NCI-H345 treated with DMSO at 0.1 percent for 48 hours (cell line): Measurements from ENCODE around the gene SPAG5.

Experiments used
- DNase-seq: peaks from one replicate; lab custom pipeline; 2025; ENCODE audit not compliant: unreplicated experiment; lab: John Stamatoyannopoulos, UW

Gene SPAG5

DNA sequence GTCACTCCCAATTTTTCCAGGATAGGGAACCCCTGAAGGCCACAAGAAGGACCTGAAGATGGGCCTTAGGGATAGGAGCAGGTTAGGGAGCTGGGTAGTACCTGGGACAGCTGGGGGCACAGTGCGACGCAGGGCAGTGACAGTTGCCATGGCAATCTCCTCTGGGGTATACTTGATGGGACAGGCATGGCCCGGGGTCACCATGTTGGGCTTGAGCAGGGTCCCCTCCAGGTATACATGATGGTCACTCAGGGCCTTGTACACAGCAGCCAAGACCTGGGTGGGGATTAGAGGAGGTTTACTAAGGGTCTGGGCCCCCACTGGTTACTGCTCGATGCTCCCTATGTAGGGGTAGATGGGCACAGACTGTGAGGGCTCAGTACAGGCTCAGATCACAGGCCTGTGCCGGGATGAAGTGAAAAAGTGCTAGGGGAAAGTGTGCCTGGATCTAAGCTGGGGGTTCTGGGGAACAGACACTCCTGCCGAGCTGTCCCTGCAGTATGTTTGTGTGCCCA lies 24.8 kb downstream of the SPAG5 start:
- no peak for DNase-seq

DNA sequence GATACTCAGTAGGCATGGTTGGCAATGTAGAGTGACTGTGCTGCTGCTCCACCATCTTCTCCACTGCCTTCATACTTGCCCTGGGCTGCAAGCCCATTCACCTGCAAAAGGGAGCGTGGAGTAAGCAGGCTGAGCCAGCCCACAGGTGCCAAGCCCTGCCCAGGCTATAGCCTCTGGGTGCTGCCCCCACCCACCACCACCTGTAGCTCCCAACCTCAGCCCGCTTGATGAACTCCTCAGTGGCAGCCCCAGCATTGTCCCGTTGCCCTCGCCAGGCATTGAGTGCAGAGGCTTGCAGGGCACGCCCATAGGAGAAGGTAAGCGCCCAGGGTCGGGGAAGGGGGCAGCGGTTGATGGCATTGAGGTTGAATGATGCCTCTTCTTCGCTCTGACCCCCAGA lies 25.3 kb downstream of the SPAG5 start:
- no peak for DNase-seq

DNA sequence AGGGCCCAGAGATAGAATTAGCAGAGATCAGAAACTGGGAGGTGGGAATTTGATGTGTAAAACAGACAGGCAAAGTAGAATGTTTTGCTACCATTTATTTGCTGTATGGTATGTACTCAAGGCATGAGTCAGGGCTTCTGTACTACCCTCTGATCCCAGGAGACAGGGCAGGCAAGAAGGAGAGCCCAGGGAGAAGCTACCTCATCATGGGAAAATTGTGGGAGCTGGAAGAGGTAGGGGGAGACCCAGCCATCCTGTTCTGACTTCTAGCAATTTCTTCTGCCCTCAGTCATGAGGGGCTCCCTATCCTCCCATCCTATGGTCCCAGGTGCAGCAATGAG lies 25.8 kb downstream of the SPAG5 start:
- no peak for DNase-seq

DNA sequence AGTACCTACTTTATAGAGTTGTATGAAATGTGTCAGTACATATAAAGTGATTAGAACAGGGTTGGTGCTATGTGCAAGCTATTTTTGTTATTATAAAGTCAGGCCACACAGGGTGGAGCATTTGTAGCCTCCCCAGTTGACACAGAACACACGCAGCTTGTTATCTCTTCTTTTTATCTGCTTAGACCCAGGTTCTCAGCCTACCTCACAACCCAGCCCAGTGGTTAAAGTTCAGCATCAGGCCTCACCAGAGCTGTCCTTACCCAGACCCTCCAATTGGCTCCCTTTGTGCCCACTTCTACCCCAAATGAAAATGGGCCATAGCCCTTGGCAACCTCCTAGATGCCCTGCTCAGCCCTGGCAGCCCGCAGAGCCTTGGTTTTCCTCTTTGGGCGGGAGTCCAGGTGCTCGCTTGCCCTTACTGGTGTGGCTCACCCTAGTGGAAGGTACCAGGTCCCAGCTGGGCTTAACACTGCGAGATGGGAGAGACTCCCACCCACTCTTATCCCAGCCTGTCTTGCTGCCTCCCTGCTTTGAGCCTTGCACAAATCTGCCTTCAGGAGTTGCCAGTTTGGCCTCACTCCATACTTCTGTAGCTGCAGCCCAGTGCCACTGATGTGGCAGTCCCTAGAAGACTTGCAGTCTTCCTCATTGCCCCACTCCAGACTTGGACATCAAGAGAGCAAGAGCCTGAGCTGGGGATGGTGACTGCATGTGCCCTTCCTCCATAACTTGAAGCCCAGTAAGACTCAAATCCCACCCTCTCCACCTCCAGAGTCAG lies 26.4 kb downstream of the SPAG5 start:
- no peak for DNase-seq

DNA sequence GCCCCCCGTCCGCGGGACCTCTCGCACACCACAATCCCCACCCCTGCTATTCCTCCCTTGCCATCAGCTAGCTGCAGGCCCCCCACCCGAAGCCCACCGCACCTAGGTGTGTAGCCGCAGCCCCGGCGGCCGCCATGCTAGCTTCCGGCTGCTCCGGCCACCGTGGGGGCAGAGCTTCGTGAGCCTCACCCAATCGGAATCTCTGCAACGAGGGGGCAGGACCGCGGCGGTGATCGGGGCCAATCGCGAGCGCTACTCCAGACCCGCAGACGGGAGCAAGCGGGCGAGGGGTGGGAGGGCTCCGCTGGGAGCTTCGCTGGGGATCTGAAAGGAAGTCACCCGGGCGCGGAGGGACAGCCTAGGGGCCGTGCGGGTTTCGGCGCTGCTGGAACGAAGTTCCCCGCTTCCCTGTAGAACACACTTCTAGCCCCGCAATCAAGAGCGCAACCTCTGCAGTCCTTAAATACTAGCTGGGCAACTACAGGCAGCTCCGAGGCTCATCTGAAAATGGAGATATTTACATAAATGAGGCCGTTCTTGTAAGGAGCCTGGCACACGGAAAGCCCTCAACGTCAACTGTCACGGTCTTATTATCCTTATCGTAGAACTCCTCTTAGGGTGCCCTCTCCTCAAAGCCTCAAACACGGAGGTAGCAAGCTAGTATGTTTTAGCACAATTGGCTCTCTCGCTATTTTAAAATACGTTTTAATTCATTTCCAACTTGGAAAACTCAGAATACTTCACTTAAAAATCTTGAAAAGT lies 27.3 kb downstream of the SPAG5 start, which contains the start of gene PIGS:
Gene PIGS (minus strand): TSS at position 164 of the 762 bp plus-strand sequence. CDS start 28 bp downstream, at position 136.
- DNase-seq = peak; percentile 88

DNA sequence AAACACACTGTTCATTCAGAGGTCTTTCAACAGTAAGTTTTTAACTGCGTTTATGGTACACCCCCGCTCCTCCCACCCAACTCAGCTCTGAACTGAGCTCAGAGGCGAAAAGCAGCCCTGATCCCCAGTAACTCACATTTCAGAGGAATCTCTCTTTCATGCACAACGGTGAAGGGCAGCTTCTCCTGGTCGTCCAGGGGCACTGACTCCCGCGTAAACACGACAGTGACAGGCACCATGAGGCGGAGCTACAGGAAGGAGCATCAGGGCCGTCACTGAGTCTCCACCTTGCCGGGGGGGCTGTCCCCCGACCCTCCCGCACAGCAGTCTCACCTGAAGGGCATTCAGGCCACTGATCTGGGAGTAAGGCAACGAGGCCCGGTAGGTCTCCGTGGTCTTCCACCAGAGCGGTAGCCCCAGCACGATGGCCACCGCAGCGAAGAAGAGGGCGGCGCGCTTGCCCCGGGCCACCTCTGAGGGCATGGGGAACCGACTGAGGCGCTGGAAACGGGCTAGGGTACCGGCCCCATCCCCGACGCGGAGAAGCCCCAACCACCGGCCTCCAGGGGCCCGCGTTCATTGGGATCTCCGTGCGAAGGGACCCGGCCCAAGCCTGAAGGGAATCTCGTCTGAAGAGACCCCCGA lies 28.0 kb downstream of the SPAG5 start:
- no peak for DNase-seq

DNA sequence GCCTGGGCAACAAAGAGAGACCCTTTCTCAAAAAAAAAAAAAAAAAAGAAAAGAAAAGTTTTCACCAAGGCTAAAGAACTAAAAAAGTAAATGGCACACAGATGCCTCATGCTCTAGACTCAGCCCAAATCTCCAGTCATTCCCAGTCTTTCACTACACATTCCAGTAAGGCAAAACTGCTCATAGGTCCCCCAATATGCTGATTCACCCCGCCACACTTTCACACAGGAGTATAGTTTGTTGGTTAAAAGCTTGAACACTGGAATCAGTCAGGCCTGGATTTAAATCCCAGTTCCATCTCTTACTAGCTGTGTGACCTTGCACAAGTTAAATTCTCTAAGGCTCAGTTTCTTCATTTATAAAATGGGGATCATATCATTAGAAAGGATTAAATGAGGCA lies 29.4 kb downstream of the SPAG5 start:
- no peak for DNase-seq

DNA sequence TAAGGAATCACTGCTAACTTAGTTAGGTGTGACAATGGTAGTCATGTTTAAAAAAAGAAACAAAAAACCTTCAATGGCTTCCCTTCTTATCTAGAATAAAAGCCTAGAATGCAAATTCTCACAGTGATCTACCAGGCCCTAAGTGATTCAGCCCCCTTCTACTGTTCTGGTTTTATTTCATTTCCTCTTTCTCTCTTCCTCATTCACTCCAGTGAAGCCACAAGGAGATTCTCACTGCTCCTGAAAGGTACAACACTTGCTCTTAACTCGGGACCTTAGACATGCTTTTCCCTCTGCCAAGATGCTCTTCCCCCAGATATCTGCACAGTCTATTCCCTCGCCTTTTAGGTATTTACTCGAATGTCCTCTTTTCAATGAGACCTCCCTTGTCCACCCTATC lies 31.2 kb downstream of the SPAG5 start:
- no peak for DNase-seq

DNA sequence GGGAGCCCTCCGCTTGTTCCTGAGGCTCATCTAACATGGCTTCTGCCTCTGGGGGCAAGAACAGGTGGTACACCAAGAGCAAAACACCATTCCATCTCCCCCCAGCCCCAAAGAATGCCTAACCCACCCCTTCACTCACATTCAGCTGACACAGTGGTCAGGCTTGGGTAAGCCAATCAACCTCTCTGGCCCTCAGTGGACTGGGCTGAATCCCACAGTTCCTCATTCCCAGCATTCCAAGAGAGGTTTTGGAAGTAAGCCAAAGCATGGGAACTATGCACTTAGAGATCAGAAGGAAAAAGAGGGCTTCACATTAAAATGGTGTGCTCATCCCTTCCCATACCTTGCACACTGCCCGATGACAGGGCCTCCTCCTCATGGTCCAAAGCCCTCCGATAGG lies 35.4 kb downstream of the SPAG5 start:
- DNase-seq = no peak

DNA sequence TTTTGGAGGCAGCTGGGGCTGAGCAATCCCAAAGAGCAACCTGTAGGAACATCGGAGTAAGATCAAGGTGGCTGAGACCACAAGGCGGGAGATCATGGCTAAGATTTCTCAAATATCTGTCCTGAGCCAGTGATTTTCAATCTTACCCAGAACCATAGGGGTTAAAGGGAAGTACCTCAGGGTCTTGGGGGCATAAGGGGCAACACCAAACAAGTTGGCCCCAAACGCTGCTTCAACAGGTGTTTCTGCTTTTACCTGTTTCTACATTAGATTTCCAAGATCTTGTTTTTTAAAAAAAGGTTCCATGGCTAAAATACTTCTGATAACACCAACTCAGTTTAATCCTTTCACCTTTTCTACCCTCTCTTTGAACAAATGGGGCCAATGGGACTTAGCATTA lies 43.8 kb downstream of the SPAG5 start:
- no peak for DNase-seq

DNA sequence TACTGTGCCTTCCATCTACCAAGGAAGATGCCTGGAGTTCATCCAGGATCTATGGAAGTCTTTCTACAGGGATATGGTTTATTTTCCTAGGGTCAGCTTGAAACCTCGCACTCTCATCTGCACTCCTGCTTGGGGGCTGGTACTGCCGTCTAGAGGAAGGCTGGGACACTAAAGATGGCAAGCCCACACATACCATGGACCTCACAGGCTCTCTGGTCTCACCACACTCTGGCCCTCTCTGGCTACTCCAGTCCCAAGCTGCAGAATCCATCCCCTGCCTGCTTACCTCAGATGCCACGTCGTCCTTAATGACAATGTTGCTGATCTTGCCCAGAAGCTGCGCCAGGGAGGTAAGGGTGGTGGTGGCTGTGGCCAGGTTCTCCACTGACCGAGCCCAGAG lies 44.3 kb downstream of the SPAG5 start:
- DNase-seq = no peak

DNA sequence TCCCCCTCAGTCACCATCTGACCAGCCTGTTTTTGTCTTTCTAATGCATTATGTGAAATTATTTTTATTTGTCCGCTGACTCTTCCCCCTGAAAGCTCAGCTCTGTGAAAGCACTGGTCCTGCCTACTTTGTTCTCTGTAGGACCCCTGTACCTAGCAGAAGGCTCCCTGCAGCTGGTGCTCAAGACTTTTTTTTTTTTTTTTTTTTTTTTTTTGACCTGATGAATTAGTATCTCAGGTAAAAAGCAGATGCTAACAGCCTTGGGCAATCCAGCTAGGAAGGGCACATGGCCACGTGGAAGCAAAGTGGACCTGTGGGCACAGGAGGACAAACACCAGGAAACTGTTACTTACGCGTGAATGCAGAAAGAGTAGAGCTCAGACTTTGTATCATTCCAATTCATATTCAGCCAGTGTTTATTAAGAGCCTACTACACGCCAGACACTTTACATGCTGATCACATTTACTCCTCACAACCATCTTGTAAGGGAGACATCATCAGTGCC lies 45.8 kb downstream of the SPAG5 start:
- no peak for DNase-seq

DNA sequence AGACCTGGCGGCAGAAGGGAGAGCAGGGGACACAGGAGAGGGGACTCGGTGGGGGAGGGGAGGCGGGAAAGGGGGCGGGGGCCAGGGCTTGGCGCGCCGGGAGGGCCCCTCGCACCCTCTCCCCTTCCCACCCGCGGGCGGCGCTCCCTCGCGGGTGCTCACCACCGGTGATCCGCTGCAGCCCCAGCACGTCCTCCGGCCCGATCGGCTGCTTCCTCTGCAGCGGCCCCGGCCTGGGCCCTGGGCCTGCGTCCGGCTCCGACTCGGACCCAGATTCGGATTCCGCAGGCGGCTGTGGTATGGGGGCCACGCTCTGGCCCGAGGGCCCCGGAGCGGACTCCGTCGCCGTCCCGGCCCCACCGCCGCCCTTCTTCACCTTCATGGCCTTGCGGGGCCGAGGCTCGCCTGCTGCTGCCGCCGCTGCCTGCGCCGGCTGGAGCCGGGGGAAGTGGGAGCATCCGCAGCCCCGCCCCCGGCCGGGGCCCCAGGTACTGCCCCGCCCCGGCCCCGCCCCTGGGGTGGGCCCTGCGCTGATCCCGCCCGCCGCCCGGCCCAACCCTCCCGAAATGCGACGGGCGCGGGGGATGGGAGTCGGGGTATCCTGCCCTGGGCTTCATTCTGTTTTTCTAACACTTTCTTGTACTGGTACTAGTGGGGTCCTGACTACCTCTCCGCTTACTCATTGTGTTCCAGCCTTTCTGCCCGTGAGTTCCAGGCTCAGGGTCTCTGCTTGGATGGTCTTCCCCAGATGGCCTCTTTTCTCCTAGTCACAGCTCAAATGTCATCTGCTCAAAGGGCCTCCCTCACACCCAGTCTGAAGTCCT lies 46.4 kb downstream of the SPAG5 start, which contains the start of gene UNC119:
Gene UNC119 (minus strand): TSS at position 449 of the 824 bp plus-strand sequence. CDS start 67 bp downstream, at position 382.
- DNase-seq = peak; percentile 53

DNA sequence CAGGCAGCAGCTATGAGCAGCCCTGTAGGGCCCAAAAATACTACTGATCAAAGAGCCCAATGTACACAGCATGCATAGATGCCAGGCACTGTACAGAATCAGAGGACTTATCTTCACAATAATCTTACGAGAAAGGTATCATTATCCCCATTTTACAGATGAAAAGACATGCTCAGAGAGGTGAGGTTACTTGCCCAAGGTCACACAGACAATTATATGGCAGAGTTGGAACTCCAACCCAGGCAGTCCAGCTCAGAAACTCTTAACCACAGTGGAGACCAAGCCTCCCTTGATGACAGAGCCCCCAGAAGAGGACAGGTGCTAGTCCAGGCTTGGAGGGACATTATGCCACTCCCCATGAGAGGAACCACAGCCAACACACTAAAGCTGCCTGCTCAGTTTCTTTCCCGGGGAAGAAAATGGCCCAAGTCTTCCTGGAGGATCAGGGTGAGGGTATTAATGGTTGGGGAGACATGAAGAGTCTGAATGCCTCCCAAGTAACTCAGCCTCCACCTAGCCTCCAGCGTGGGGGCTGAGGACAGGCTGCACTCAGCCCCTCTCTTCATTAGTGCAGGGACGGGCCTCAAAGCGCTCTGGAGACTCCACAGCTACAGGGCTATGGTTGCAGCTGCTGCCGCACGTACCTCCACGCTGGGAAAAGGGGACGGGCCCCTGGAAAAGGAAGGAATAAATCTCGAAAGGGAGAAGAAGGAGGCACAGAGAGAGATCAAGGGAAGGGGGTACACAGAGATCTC lies 47.2 kb downstream of the SPAG5 start:
- DNase-seq = peak; percentile 7

DNA sequence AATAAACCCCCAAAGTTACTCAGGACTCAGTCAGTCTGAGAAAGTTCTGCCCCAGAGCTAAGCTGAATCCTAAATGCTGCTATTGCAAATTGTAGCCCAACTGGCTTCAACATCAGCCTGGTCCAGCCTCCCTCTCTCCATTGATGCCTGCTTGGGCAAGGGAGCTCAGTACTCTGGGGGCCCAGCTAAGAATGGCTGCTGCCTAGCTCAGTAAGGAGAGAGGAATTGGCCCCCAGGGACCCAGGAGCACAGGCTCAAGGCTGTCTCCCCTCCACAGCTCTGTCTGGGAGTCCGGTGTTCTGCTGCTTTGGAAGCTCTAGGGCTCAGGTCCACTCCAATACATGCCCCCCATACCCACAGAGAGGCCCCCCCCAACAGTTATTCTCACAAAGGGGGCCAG lies 48.0 kb downstream of the SPAG5 start:
- no peak for DNase-seq

DNA sequence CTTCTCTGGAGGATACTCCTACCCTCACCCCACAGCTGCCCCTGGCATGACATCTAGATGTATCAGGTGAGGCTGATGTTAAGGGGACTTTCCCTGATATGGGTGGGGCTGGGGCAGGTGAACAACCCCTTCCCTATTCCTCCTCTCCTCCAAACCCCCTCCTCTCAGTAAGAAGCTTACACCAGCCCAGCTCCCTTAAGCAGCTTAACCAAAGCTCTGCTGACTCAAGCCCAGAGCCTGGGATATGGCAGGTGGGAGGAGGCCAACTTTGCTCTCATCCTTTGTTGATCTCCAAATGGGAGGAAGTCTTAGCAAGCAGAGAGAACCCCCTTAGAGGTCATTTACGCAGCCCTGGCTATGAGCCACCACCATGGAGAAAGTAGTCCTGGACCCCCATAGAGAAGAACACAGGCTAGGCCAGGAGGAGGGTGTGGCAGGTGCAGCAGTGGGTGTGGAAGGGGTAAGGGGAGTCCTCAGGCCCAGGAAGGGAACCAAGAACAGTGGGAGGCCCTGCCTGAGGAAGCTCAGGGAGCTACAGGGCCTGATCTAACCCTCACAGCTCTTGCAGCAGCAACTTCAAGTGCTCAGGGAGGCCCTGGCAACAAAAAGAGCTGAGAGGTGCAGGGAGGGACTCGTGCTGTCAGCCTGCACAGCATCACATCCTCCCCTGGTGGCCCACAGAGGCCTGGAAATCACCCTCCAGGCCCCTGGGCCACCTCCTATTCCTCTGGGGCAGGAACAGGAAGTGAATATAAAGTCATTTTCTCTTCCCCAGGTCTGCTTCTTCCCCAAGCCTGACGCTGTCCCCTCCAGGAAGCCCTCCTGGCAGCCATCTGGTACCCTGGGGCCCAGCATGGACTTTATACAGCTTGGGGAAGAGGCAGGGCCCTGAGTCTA lies 49.3 kb downstream of the SPAG5 start:
- DNase-seq = no peak

DNA sequence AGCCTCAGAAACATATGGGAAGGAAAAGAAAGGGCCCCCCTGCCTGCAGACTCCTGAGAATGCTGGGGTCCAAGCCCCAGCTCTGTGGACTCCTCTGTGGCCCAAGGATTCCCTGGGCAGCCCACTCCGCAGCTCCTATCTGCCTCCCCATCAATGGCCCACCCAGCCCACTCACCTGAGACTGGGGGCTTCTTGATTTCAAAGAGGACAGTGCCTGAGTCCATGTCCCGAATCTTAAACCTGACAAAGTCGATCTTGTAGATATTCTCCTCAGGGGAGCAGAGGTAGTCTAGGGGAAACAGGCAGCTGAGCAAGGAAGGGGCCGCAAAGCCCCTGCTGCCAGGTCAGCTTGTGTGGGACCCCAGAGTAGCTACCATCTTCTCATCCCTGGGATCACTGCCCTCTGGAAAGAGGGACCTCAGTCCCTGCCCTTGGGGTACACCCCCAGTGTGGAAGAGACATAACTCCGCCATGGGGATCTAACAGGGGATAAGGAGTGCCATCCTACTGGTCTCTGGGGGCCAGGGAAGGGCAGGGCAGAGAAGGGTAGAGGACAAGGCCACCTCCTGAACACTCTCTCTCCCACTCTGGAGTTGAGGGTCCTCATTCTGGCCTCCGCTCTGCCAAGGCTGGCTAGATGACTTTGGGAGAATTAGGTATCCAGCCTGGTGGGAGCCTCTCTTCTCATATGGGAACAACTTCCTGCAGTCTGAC lies 50.3 kb downstream of the SPAG5 start:
- DNase-seq = no peak
